ENCODE data around the gene LRCH3.

- TF ChIP-seq POLR2A (IDR thresholded peaks at IDR 0.05) (no peak), CTCF (IDR thresholded peaks at IDR 0.05) (no peak)
These were observed 39.9 kb downstream of the LRCH3 start for GRCh38 chr3:197830967-197831313.
